ENCODE measurements around the gene PAQR8. TPM values are rescaled to one million over a fixed set of nuclear protein-coding genes. Genes with fewer than 3 reads are reported as not detected.

The PAQR8 gene
- total and polyA plus RNA-seq, 2 of the 13 experiments (the other 11 are each of a cell fraction or from before 2014, with no cell fraction given), result 37.7 to 50.7 TPM

DNA sequence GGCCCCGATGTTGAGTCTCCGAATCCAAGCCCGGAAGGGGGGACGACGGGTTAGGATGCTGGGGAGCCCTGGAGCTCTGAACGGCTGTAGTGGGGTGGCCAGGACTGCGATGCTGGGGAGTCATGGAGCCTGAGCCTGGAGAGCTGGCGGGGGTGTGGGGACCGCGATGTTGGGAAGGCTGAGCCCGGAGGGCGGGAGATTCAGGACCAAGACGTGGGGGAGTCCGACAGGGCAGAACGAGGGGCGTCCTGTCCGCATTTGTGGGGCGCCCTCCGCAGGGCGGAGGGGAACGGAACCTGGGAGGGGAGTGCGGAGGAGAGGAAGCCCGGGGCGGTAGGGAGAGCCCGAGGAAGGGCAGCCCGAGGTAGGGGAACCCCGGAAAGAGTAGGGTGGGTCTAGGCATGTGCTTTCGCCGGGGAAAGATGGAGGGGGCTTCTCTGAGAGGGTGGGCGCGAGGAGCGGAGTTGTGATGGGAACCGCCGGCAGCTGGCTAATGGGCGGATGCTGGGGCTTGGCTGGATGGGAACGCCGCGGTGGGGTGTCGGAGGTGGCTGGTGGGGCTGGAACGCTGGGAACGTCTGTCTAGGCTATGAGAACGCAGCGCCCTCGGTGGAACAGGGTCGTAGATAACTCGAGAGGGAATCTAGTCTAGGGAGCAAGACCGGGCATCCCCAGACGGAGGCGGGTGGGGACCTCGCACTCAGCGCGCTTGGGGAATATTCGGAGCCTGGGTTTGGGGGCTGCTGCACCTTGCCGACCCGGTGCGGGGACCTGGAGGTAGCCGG, 684 bp downstream of the PAQR8 start (continued):
- TF ChIP-seq, protein P1, sequence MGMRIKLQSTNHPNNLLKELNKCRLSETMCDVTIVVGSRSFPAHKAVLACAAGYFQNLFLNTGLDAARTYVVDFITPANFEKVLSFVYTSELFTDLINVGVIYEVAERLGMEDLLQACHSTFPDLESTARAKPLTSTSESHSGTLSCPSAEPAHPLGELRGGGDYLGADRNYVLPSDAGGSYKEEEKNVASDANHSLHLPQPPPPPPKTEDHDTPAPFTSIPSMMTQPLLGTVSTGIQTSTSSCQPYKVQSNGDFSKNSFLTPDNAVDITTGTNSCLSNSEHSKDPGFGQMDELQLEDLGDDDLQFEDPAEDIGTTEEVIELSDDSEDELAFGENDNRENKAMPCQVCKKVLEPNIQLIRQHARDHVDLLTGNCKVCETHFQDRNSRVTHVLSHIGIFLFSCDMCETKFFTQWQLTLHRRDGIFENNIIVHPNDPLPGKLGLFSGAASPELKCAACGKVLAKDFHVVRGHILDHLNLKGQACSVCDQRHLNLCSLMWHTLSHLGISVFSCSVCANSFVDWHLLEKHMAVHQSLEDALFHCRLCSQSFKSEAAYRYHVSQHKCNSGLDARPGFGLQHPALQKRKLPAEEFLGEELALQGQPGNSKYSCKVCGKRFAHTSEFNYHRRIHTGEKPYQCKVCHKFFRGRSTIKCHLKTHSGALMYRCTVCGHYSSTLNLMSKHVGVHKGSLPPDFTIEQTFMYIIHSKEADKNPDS (CRISPR knock-in tag; IDR thresholded peaks at IDR 0.05), result no peak
- TF ChIP-seq ZSCAN22 (CRISPR knock-in tag; IDR thresholded peaks at IDR 0.05) (peak; percentile 22; the same call in 1 of the 2 replicates), SETDB1 (CRISPR knock-in tag; IDR thresholded peaks at IDR 0.05; ENCODE audit: borderline replicate concordance) (no peak), ZNF484 (CRISPR knock-in tag; IDR thresholded peaks at IDR 0.05; ENCODE audit: borderline replicate concordance, low read depth) (no peak), KAT8 (CRISPR knock-in tag; IDR thresholded peaks at IDR 0.05) (no peak), ELF3 (CRISPR knock-in tag; IDR thresholded peaks at IDR 0.05) (no peak; the same call in 1 of the 2 replicates), MTF1 (CRISPR knock-in tag; IDR thresholded peaks at IDR 0.05) (no peak), ZNF292 (CRISPR knock-in tag; IDR thresholded peaks at IDR 0.05; ENCODE audit: borderline replicate concordance, low read depth) (no peak), RBM22 (optimal IDR thresholded peaks at IDR 0.05; ENCODE audit: low read length) (no peak), HNRNPH1 (optimal IDR thresholded peaks at IDR 0.05; ENCODE audit: low read depth, low read length) (no peak), SMAD3 (CRISPR knock-in tag; IDR thresholded peaks at IDR 0.05) (no peak), ZNF274 (CRISPR knock-in tag; IDR thresholded peaks at IDR 0.05) (no peak), PHF5A (CRISPR knock-in tag; IDR thresholded peaks at IDR 0.05; ENCODE audit: low read depth, unreplicated experiment) (no peak), MEF2D (CRISPR knock-in tag; IDR thresholded peaks at IDR 0.05) (no peak), ZNF138 (CRISPR knock-in tag; IDR thresholded peaks at IDR 0.05; ENCODE audit: low read depth) (peak; percentile 73; the same call in 1 of the 2 replicates), KLF13 (CRISPR knock-in tag; IDR thresholded peaks at IDR 0.05) (0 out of 2 replicates have a peak, but pooled peaks have one; percentile 38), ZNF251 (CRISPR knock-in tag; IDR thresholded peaks at IDR 0.05) (no peak), U2AF1 (optimal IDR thresholded peaks at IDR 0.05; ENCODE audit: low read depth, low read length) (no peak), KLF16 (CRISPR knock-in tag; IDR thresholded peaks at IDR 0.05) (0 out of 4 replicates have a peak, but pooled peaks of 1 of the 2 experiments have one; percentile 14), ZEB1 (IDR thresholded peaks at IDR 0.05; ENCODE audit: insufficient replicate concordance, low read depth) (no peak), PAX8 (CRISPR knock-in tag; IDR thresholded peaks at IDR 0.05; ENCODE audit: borderline replicate concordance) (no peak), ZMYM4 (CRISPR knock-in tag; IDR thresholded peaks at IDR 0.05) (no peak), SP2 (CRISPR knock-in tag; IDR thresholded peaks at IDR 0.05) (no peak; the same call in 1 of the 2 replicates), ZNF33A (CRISPR knock-in tag; IDR thresholded peaks at IDR 0.05; ENCODE audit: borderline replicate concordance) (0 out of 2 replicates have a peak, but pooled peaks have one; percentile 45), MTF2 (CRISPR knock-in tag; IDR thresholded peaks at IDR 0.05; ENCODE audit: borderline replicate concordance) (no peak), POLR2G (IDR thresholded peaks at IDR 0.05; ENCODE audit: low read depth, low read length) (no peak), ZNF232 (CRISPR knock-in tag; IDR thresholded peaks at IDR 0.05; ENCODE audit: borderline replicate concordance) (no peak; the same call in 1 of the 2 replicates), ZFP1 (CRISPR knock-in tag; IDR thresholded peaks at IDR 0.05) (no peak)
- TF ChIP-seq, protein P2, sequence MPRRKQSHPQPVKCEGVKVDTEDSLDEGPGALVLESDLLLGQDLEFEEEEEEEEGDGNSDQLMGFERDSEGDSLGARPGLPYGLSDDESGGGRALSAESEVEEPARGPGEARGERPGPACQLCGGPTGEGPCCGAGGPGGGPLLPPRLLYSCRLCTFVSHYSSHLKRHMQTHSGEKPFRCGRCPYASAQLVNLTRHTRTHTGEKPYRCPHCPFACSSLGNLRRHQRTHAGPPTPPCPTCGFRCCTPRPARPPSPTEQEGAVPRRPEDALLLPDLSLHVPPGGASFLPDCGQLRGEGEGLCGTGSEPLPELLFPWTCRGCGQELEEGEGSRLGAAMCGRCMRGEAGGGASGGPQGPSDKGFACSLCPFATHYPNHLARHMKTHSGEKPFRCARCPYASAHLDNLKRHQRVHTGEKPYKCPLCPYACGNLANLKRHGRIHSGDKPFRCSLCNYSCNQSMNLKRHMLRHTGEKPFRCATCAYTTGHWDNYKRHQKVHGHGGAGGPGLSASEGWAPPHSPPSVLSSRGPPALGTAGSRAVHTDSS (CRISPR knock-in tag; conservative IDR thresholded peaks at IDR 0.05), result no peak
